ENCODE results near the gene UXS1.

DNA sequence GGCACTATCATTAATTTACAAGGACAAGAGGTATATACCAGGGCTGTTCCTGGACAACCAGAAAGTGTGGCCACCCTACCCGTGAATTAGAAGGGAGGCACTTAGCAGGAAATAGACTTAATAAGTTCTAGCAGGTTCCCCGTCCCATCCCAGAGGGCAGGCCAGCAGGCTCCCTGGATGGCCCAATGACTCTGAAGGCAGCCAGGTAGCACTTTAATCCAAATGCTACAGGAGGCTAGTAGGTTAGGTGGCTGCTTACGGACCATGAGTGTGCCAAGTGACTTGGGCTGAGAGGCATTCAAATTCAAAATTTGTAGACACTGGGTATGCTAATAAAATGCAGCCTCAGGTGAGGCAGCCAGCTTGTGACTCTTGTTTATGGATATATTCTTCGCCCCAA is 123.9 kb downstream of the UXS1 start:
- no peak for TF ChIP-seq RAD21 (IDR thresholded peaks at IDR 0.05; ENCODE audit: low read depth)
- no peak for TF ChIP-seq CREB1 (IDR thresholded peaks at IDR 0.05; ENCODE audit: low read depth)
- no peak for TF ChIP-seq EP300 (IDR thresholded peaks at IDR 0.05; ENCODE audit: borderline replicate concordance)
- no peak for TF ChIP-seq TCF12 (IDR thresholded peaks at IDR 0.05; ENCODE audit: low read depth)
- TF ChIP-seq TEAD4 (IDR thresholded peaks at IDR 0.05) = no peak
- no peak for TF ChIP-seq YY1 (IDR thresholded peaks at IDR 0.05; ENCODE audit: low read depth)
- TF ChIP-seq TAF1 (IDR thresholded peaks at IDR 0.05; ENCODE audit: low read depth) = no peak
- TF ChIP-seq, protein P1, sequence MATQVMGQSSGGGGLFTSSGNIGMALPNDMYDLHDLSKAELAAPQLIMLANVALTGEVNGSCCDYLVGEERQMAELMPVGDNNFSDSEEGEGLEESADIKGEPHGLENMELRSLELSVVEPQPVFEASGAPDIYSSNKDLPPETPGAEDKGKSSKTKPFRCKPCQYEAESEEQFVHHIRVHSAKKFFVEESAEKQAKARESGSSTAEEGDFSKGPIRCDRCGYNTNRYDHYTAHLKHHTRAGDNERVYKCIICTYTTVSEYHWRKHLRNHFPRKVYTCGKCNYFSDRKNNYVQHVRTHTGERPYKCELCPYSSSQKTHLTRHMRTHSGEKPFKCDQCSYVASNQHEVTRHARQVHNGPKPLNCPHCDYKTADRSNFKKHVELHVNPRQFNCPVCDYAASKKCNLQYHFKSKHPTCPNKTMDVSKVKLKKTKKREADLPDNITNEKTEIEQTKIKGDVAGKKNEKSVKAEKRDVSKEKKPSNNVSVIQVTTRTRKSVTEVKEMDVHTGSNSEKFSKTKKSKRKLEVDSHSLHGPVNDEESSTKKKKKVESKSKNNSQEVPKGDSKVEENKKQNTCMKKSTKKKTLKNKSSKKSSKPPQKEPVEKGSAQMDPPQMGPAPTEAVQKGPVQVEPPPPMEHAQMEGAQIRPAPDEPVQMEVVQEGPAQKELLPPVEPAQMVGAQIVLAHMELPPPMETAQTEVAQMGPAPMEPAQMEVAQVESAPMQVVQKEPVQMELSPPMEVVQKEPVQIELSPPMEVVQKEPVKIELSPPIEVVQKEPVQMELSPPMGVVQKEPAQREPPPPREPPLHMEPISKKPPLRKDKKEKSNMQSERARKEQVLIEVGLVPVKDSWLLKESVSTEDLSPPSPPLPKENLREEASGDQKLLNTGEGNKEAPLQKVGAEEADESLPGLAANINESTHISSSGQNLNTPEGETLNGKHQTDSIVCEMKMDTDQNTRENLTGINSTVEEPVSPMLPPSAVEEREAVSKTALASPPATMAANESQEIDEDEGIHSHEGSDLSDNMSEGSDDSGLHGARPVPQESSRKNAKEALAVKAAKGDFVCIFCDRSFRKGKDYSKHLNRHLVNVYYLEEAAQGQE (IDR thresholded peaks at IDR 0.05; ENCODE audit: low read depth) = no peak
- no peak for TF ChIP-seq CEBPB (IDR thresholded peaks at IDR 0.05)
- TF ChIP-seq, protein P2, sequence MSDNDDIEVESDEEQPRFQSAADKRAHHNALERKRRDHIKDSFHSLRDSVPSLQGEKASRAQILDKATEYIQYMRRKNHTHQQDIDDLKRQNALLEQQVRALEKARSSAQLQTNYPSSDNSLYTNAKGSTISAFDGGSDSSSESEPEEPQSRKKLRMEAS (IDR thresholded peaks at IDR 0.05) = no peak
- TF ChIP-seq ZBTB7A (IDR thresholded peaks at IDR 0.05; ENCODE audit: low read depth) = no peak
- no peak for TF ChIP-seq EGR1 (IDR thresholded peaks at IDR 0.05)
- TF ChIP-seq FOXM1 (IDR thresholded peaks at IDR 0.05; ENCODE audit: borderline replicate concordance, low read depth) = no peak
